HG03064 (cell line): ENCODE results near the gene DAP.
"Not testable (repeated sequence)": the region's sequence is repeated elsewhere in the genome, so short reads cannot be mapped to it uniquely, and the experiment has no call there.

Experiments
- ATAC-seq: cut with Tn5 transposase; IDR thresholded peaks from one replicate; pipeline ENCODE4 v1.9.1; 2021; ENCODE audit warnings: low read depth; ENCODE audit not compliant: unreplicated experiment

The DAP gene

DNA sequence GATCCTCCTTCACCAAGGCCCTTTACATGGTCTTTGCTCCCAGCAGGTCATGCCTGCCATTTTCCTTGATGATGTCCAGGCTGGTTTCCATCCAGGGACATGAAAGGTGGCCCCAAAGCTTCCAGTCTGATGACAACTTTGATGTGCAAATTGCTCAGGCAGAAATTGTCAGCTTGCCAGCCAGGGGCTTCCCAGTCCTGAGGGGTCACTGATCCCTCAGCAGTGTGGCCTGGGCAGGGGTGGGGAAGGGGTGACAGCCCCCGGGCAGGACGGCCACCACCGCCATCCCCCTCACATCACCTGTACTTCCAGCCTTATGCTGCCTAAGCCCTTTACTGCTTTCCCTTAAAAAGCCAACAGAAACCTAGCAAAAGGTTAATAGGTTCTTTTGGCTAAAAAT is 100.9 kb downstream of the DAP start:
- ATAC-seq: no peak

DNA sequence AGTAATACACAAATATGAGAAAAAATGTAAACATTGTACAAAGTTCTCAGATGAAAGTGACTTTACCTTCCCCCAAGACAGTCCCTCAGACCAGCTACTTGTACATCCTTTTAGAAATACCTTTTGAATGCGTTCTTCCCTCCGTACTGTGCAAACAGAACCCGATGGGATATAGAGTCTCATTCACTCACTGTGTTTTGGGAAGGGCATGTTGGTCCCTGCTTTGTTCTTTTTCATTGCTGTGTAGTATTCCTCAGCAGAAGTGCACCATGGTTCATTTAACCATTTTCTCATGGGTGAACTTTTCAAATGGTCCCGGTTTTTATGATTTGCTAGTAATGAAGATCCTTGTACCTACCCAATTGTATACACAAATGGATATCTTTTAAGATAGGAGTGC is 102.8 kb downstream of the DAP start:
- ATAC-seq: no peak

DNA sequence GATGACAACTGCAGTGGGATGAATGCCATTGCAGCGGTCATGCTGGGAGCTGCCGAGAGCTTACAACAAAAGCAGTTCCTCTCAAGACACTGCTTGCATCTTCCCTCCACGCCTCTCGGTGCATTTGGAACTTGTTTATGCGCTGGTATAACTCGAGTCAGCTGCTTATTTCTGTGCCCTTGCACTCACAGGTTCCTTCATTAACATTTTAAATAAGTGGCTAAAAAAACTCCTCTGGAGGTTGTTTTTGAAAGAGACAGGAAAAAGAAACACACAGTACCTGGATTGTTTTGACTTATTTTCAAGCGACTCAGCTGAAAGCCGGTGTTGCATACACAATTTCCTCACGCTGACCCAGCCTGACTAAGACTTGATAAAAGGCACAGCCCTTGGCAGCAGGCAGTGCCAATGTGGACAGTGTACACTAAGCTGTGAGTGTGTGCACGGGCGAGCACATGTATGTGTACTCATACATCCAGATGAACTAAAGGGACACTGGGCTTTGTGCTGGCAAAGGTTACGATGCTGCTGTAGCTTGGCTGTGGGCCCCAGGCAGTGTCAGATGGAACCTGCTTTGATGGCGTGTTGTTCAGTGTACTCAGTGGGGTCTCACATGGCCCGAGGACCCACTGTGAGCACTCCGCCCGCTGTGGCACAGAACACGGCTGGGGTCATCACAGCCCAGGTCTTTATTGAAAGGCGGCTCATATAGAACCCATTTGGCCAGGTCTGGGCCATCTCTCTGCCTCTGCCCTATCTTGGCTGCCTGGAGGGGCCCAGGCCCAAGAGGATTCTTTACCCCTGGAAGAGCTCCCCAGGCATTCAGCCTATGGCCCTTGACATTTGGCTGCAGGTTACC is 104.8 kb downstream of the DAP start:
- ATAC-seq: no peak

- peak; percentile 69 for ATAC-seq
These were observed 105.7 kb downstream of the DAP start for GRCh38 chr5:10655161-10655971.

- no peak for ATAC-seq
These were observed 106.5 kb downstream of the DAP start for GRCh38 chr5:10654566-10654965.

- no peak for ATAC-seq
These were observed 107.2 kb downstream of the DAP start for GRCh38 chr5:10653751-10654400.

- no peak for ATAC-seq
These were observed 108.0 kb downstream of the DAP start for GRCh38 chr5:10653043-10653442.

GRCh38 chr5:10652606-10653005 is 108.4 kb downstream of the DAP start:
- no peak for ATAC-seq

- ATAC-seq: no peak
These were observed 108.9 kb downstream of the DAP start for GRCh38 chr5:10652151-10652550.

GRCh38 chr5:10649666-10650380 is 111.2 kb downstream of the DAP start:
- no peak for ATAC-seq

DNA sequence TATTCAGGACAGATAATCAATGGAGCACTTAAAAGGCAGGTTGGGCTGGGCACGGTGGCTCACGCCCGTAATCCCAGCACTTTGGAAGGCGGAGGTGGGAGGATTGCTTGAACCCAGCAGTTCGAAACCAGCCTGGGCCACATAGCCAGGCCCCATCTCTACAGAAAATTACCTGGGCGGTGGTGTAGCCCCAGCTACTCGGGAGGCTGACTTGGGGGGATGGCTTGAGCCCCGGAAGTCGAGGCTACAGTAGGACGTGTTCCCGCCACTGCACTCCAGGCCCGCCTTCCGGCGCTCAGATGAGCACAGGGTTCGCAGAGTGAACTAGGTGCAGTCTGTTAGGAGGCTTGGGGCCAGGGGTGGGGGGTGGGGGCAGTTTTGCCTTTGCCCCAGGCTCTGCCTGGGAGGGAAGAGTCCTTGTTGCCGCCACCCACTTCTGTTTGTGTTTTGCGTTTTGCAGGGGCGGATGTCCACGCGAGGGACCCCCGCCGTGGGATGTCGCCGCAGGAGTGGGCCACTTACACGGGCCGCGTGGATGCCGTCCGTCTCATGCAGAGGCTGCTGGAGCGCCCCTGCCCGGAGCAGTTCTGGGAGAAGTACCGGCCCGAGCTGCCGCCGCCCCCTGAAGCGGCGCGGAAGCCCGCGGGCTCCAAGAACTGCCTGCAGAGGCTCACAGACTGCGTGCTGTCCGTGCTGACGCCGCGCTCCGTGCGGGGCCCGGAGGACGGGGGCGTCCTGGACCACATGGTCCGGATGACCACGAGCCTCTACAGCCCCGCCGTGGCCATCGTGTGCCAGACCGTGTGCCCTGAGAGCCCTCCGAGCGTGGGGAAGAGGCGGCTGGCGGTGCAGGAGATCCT is 112.0 kb downstream of the DAP start:
- ATAC-seq: no peak

DNA sequence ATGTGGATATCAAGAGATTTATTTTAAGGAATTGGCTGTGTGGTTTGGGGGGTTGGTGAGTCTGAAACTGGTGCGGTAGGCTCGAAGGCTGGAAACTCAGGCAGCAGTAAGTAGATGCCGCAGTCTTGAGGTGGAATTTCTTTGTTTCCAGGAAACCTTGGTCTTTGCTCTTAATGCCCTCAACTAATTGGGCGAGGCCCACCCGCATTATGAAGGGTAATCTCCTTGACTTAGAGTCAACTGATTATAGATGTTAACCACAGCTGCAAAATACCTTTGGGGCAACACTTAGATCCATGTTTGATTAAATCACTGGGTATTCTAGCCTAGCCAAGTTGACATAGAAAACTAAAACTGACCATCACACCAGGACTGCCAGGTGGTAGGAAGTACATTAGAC is 113.4 kb downstream of the DAP start:
- no peak for ATAC-seq

DNA sequence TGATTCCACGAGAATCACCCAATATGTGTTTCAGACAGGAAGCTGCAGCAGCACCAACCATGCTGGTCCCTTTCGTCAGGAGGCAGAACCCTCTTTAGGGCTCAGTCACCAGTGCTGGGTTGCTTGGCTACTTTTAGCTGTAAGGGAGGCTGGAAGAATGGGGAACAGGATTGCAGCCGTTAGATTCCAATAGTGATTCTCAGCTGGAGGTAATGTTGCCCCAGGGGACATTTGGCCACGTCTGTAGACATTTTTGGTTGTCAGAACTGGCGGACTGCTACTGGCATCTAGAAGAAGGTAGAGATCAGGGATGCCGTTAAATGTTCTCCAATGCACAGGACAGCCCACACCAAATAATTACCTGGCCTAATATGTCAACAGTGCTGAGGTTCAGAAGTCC is 115.4 kb downstream of the DAP start:
- ATAC-seq: no peak

DNA sequence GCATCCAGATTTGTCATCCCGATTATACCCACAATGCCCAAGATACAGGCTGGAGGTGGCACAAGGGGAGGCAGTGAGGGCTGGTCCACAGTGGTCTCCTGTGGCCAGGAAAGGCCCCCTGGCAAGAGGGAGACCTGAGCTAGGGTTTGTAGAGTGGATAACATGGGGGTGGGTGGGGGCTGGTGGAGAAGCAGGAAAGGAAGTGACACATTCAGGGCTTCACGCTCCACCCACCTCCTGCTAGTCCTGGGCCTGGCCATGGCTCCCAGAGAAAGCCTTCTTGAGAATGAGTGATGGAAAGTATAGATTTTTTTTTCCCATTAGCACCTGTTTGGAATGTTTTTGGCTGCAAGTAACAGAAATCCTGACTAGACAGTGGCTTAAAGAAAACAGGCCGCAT is 115.9 kb downstream of the DAP start:
- no peak for ATAC-seq

DNA sequence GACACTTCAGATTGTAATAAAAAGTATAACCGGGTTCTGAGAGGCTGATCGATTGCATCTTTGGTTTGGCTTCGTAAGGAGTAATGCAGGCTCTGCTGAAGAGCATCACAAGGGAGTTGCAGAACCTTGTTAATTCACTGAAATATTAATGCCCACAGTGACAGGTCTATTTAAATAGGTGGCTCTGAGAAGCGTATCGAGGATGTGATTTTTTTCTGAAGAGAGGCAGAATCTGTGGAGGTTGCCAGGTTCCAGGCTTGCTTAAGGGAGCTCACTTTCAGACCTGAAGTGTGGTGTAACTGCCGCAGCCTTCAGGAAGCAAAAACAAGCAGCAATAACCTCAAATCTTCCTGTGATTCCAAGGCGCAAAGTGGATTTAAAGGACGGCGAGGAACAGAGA is 116.8 kb downstream of the DAP start:
- no peak for ATAC-seq

- no peak for ATAC-seq
These were observed 118.7 kb downstream of the DAP start for GRCh38 chr5:10642367-10642766.

- ATAC-seq: no peak
These were observed 121.1 kb downstream of the DAP start for GRCh38 chr5:10639846-10640368.

- ATAC-seq: not testable (repeated sequence)
These were observed 122.3 kb downstream of the DAP start for GRCh38 chr5:10638723-10639122.

GRCh38 chr5:10637944-10638343 is 123.1 kb downstream of the DAP start:
- ATAC-seq: no peak
